Renal cortex interstitium (tissue), 3 donors: ENCODE measurements around the gene C9orf72. TPM values are rescaled to one million over a fixed set of nuclear protein-coding genes. Genes with fewer than 3 reads are reported as not detected.

ENCODE experiments used
- polyA plus RNA-seq, 3 donors: library from polyadenylated mRNA; unstranded; fragments of 120-200 nt; gene quantifications; one replicate each; pipeline ENCODE4 v1.2.1, GENCODE V29; 2013; ENCODE audit not compliant: insufficient read length in 3 of 3

The C9orf72 gene
- polyA plus RNA-seq, 3 donors = 14.3 to 27.3 (median 25.2) TPM

Other genes starting within 250 kb of the C9orf72 start
- gene IFNK, start 49.2 kb downstream of the C9orf72 start, polyA plus RNA-seq = not detected
- gene MOB3B, start 43.7 kb downstream of the C9orf72 start, polyA plus RNA-seq = 10 to 100 TPM; 22.6 to 25.6 (median 25.5) TPM